ENCODE data around the gene TYK2.
"Not testable (repeated sequence)": the region's sequence is repeated elsewhere in the genome, so short reads cannot be mapped to it uniquely, and the experiment has no call there.

Gene TYK2

GRCh38 chr19:10407096-10407495 is 26.7 kb upstream of the TYK2 start:
- no peak for DNase-seq

GRCh38 chr19:10406191-10406590 is 25.8 kb upstream of the TYK2 start:
- no peak for DNase-seq

GRCh38 chr19:10404888-10405820 is 24.8 kb upstream of the TYK2 start:
- DNase-seq, result no peak

- DNase-seq, result peak; percentile 89
Observed at GRCh38 chr19:10403137-10404021, 23.0 kb upstream of the TYK2 start, which contains the start of gene CDC37. Gene CDC37, minus strand, starts transcription at chr19:10403542. Its CDS starts 63 bp downstream, at chr19:10403479.

- DNase-seq, result no peak
Observed at GRCh38 chr19:10402441-10403038, 22.2 kb upstream of the TYK2 start.

GRCh38 chr19:10399878-10400277 is 19.5 kb upstream of the TYK2 start:
- DNase-seq, result no peak

GRCh38 chr19:10399340-10399739 is 19.0 kb upstream of the TYK2 start:
- DNase-seq, result not testable (repeated sequence)

GRCh38 chr19:10398819-10399218 is 18.4 kb upstream of the TYK2 start:
- DNase-seq, result no peak

- no peak for DNase-seq
Observed at GRCh38 chr19:10395917-10396316, 15.5 kb upstream of the TYK2 start.

- no peak for DNase-seq
Observed at GRCh38 chr19:10395436-10395835, 15.1 kb upstream of the TYK2 start.

GRCh38 chr19:10395003-10395402 is 14.6 kb upstream of the TYK2 start:
- DNase-seq, result no peak

GRCh38 chr19:10393137-10393536 is 12.8 kb upstream of the TYK2 start:
- no peak for DNase-seq

GRCh38 chr19:10392120-10392519 is 11.7 kb upstream of the TYK2 start:
- no peak for DNase-seq

GRCh38 chr19:10390652-10391286 is 10.4 kb upstream of the TYK2 start:
- no peak for DNase-seq

GRCh38 chr19:10389863-10390262 is 9.5 kb upstream of the TYK2 start:
- no peak for DNase-seq

GRCh38 chr19:10388957-10389356 is 8.6 kb upstream of the TYK2 start:
- DNase-seq, result no peak

- DNase-seq, result no peak
Observed at GRCh38 chr19:10384580-10384979, 4.2 kb upstream of the TYK2 start.

- not testable (repeated sequence) for DNase-seq
Observed at GRCh38 chr19:10383223-10383499, 2.8 kb upstream of the TYK2 start.

- no peak for DNase-seq
Observed at GRCh38 chr19:10379880-10380312, 476 bp downstream of the TYK2 start.

- no peak for DNase-seq
Observed at GRCh38 chr19:10378124-10378523, 2.2 kb downstream of the TYK2 start.

- not testable (repeated sequence) for DNase-seq
Observed at GRCh38 chr19:10377140-10377640, 3.2 kb downstream of the TYK2 start.

- no peak for DNase-seq
Observed at GRCh38 chr19:10374931-10375330, 5.4 kb downstream of the TYK2 start.

- no peak for DNase-seq
Observed at GRCh38 chr19:10372690-10373089, 7.7 kb downstream of the TYK2 start.

All from amniotic stem cell (primary cell).